HL-60 (cell line): ENCODE data around the gene CAPN13.
"Not testable (repeated sequence)": the region's sequence is repeated elsewhere in the genome, so short reads cannot be mapped to it uniquely, and the experiment has no call there.

Experiments
- DNase-seq, 2 experiments: peaks; one replicate each; pipeline ENCODE4 v3.0.0-alpha.2; 2010 to 2020; ENCODE audit warnings: low read depth in 1 of 2, low spot score in 1 of 2
- H3K27ac ChIP-seq: fragments of 250-450 bp; sonication (Bioruptor Pico); replicated peaks from 2 replicates; pipeline ENCODE4 v1.5.1; 2020; ENCODE audit warnings: mild to moderate bottlenecking, moderate library complexity
- H3K27me3 ChIP-seq: fragments of 250-450 bp; sonication (Bioruptor Pico); 2 replicates; pipeline ENCODE4 v1.5.1; 2021; ENCODE audit warnings: mild to moderate bottlenecking, moderate library complexity; ENCODE audit not compliant: insufficient read depth, poor library complexity, severe bottlenecking
- H3K4me3 ChIP-seq: replicated peaks from 2 replicates; pipeline ENCODE4 v1.5.1; 2011; ENCODE audit warnings: mild to moderate bottlenecking, control low read depth, low read length; ENCODE audit not compliant: insufficient read depth
- CTCF ChIP-seq: IDR thresholded peaks from one replicate; pipeline ENCODE4 v1.5.1; 2011; ENCODE audit warnings: low read length, control low read depth, inconsistent platforms; ENCODE audit not compliant: insufficient read depth
- GABPA ChIP-seq: IDR thresholded peaks from 2 replicates; pipeline ENCODE4 v1.6.1; 2012; ENCODE audit warnings: low read depth
- POLR2AphosphoS5 ChIP-seq: IDR thresholded peaks from 2 replicates; pipeline ENCODE4 v1.6.1; 2012; ENCODE audit warnings: low read depth
- REST ChIP-seq: IDR thresholded peaks from 2 replicates; pipeline ENCODE4 v1.6.1; 2012; ENCODE audit warnings: low read depth; ENCODE audit not compliant: insufficient replicate concordance
- SPI1 ChIP-seq: IDR thresholded peaks from 2 replicates; pipeline ENCODE4 v1.6.1; 2012; ENCODE audit warnings: low read depth, mild to moderate bottlenecking, borderline replicate concordance

CAPN13 gene

GRCh38 chr2:30702694-30703093 lies 104.6 kb downstream of the CAPN13 start:
- DNase-seq = peak; percentile 86 to 95
- Histone ChIP-seq H3K27me3 (no peaks in the 10 kb centered on the region), H3K27ac (peak overlapping the region; percentile 78), H3K4me3 (no peak overlapping the region)
- TF ChIP-seq GABPA (no peak), REST (peak; percentile 11), SPI1 (peak; percentile 80)

- TF ChIP-seq REST = no peak
- no peak for TF ChIP-seq GABPA
- no peak for TF ChIP-seq POLR2AphosphoS5
- TF ChIP-seq CTCF = no peak
- no peak for TF ChIP-seq SPI1
Observed at GRCh38 chr2:30701782-30702181, 105.5 kb downstream of the CAPN13 start.

GRCh38 chr2:30697242-30698103 lies 109.8 kb downstream of the CAPN13 start:
- H3K27me3 ChIP-seq, H3K4me3 ChIP-seq, H3K27ac ChIP-seq, DNase-seq: not testable (repeated sequence)

More at GRCh38 chr2:30701782-30702181, 105.5 kb downstream of the CAPN13 start:
- Histone ChIP-seq H3K27ac (peak overlapping the region; percentile 78), H3K4me3 (no peak overlapping the region), H3K27me3 (no peaks in the 10 kb centered on the region)
- DNase-seq = no peak

- TF ChIP-seq SPI1 (no peak), POLR2AphosphoS5 (no peak), REST (no peak), GABPA (no peak), CTCF (no peak)
- no peak overlapping the region for H3K27ac ChIP-seq
- no peaks in the 10 kb centered on the region for H3K27me3 ChIP-seq
- H3K4me3 ChIP-seq = no peak overlapping the region
- DNase-seq = no peak
Observed at GRCh38 chr2:30695749-30696148, 111.5 kb downstream of the CAPN13 start.
